ENCODE measurements around the gene EDRF1. TPM values are rescaled to one million over a fixed set of nuclear protein-coding genes. Genes with fewer than 3 reads are reported as not detected.

Gene EDRF1
- total RNA-seq, 2 donors from 2014 or later, result 14.2 to 28.6 TPM

DNA sequence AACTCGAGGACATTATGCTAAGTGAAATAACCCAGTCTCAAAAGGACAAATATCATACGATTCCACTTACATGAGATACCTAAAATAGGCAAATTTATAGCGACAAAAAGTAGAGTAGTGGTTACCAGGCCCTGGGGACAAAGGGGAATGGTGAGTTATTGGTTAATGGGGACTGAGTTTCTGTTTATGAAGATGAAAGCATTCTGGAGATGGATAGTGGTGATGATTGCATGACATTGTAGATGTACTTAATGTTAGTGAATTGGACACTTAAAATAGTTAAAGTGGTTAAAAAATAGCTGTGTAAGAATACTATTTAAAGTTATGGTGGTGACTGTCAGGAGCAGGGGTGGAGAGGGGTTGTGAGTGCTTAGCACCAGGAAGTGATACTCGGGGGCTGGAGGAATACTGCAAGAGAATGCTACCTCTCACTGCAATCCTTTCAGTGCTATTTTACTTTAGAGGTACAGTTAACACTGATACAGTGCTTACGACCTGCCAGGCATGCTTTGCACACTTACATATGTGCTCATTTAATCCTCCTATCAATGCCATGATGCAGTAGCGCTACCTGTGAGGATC lies 19.9 kb upstream of the EDRF1 start:
- Histone ChIP-seq H3K36me3 (no peaks in the 10 kb centered on the region), H3K27me3 (replicated peaks; ENCODE audit: insufficient read depth) (no peaks in the 10 kb centered on the region), H3K27ac (no peak overlapping the region), H3K4me1 (ENCODE audit: control insufficient read depth in 1 of 2, low read depth in 2 of 2) (no peaks in the 10 kb centered on the region), H3K4me3 (no peak overlapping the region), H3K9me3 (no peaks in the 10 kb centered on the region)
- no peak for DNase-seq (ENCODE audit: low spot score)
- TF ChIP-seq, protein P1, sequence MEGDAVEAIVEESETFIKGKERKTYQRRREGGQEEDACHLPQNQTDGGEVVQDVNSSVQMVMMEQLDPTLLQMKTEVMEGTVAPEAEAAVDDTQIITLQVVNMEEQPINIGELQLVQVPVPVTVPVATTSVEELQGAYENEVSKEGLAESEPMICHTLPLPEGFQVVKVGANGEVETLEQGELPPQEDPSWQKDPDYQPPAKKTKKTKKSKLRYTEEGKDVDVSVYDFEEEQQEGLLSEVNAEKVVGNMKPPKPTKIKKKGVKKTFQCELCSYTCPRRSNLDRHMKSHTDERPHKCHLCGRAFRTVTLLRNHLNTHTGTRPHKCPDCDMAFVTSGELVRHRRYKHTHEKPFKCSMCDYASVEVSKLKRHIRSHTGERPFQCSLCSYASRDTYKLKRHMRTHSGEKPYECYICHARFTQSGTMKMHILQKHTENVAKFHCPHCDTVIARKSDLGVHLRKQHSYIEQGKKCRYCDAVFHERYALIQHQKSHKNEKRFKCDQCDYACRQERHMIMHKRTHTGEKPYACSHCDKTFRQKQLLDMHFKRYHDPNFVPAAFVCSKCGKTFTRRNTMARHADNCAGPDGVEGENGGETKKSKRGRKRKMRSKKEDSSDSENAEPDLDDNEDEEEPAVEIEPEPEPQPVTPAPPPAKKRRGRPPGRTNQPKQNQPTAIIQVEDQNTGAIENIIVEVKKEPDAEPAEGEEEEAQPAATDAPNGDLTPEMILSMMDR (IDR thresholded peaks at IDR 0.05), result no peak
- no peak for ATAC-seq (ENCODE audit: insufficient number of reproducible peaks, low FRiP score, low read depth)

DNA sequence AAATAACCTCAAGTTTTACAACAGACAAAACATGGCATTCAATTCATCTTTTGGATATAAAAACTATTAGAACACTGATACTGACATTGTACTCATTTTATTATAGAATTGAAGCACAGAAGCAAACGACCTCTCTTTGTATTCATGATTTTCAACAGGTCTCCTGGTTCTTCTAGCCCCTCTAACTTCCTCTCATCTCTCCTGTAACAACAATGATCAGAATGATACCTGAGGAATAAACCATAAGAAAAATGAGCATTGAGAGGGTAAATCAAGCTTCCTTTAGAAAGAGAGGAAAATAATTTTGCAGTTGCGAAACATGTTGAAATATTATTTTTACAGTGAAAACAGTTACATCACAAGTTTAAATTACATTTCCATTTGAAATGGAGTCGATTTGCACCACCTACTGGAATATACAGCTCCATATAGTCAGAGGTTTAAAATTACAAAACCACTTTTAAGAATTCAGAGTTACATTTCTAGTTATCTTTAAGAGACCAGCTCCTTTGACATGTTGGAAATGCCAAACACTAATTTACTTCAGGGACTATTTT lies 19.1 kb upstream of the EDRF1 start:
- Histone ChIP-seq H3K27ac (no peak overlapping the region), H3K36me3 (no peaks in the 10 kb centered on the region), H3K4me1 (ENCODE audit: control insufficient read depth in 1 of 2, low read depth in 2 of 2) (no peaks in the 10 kb centered on the region), H3K4me3 (no peak overlapping the region), H3K27me3 (replicated peaks; ENCODE audit: insufficient read depth) (no peaks in the 10 kb centered on the region), H3K9me3 (no peaks in the 10 kb centered on the region)
- DNase-seq (ENCODE audit: low spot score) (no peak), ATAC-seq (ENCODE audit: insufficient number of reproducible peaks, low FRiP score, low read depth) (no peak)
- TF ChIP-seq, protein P1 (IDR thresholded peaks at IDR 0.05), result no peak

DNA sequence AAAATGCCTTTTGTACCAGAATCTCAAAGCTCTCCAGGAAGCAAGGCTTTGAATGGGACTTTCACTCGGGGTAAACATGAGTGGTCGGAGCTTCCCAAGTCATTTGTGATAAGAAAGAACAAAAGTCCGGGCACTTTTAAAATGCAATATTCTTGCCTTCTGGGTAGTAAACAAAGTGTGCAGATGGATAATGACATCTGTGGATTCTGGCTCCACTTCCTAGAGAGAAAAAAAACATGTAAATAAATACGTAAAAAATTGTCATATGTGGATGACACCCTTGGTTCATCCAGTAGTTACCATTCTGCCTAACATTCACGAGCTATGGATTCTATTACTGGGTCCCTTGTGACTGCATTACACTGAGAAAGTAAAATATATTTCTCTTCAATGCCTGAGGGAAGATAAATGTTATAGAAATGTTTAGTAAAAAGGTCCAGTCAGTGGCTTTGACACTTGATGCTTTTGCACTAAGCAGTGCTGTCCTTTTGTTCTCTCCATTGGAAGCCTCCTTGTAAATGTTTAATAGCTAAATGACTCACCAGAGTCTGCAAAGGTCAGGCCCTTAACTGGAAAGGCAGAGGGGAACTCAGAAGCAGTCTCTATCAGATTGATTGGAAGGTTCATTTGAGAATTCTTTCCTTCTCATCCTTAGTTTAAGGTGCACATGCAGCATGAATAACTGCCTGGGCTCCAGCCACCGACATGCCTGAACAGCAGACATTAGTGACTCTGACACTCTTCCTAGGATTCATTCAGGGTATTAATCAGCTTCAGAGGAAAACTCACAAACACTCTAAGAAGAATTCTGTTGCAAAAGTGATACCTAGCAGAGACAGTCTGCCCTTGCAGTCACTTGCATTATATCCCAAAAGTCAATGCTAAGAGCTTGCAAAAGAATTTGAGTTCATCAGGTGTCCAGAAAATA lies 11.7 kb upstream of the EDRF1 start:
- H3K36me3 ChIP-seq, result no peaks in the 10 kb centered on the region
- no peaks in the 10 kb centered on the region for H3K4me1 ChIP-seq (ENCODE audit: control insufficient read depth in 1 of 2, low read depth in 2 of 2)
- H3K27me3 ChIP-seq (replicated peaks; ENCODE audit: insufficient read depth), result no peaks in the 10 kb centered on the region
- H3K4me3 ChIP-seq, result no peak overlapping the region
- TF ChIP-seq, protein P1 (IDR thresholded peaks at IDR 0.05), result no peak
- H3K9me3 ChIP-seq, result no peaks in the 10 kb centered on the region
- no peak for ATAC-seq (ENCODE audit: insufficient number of reproducible peaks, low FRiP score, low read depth)
- H3K27ac ChIP-seq, result no peak overlapping the region
- no peak for DNase-seq (ENCODE audit: low spot score)

DNA sequence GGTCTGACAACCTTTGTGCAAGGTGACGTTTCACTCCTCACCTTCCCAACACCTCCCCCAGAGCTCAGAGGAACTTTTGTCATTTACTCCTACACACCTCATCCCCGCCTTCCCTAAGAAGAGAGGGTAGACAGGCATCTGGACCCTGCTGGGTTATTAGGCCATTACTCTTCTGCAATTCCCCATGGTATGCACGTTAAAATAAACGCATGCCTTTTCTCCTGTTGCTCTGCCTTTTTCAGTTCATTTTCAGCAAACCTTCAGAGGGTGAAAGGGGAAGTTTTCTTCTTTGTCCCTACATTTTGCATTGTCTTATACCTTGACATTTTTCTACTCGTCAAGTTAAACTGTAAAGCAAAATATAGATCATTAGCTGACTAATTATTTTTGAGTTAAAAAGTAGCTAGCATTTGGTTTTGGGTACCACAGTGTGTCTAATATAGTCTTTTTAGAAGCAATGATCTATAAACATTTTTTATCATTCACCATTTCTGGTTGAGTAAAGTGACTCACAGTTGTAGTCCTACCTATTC lies 10.5 kb upstream of the EDRF1 start:
- Histone ChIP-seq H3K36me3 (no peaks in the 10 kb centered on the region), H3K4me3 (no peak overlapping the region), H3K27me3 (replicated peaks; ENCODE audit: insufficient read depth) (no peaks in the 10 kb centered on the region), H3K27ac (no peak overlapping the region), H3K9me3 (peaks cover 7% of the 10 kb centered on the region), H3K4me1 (ENCODE audit: control insufficient read depth in 1 of 2, low read depth in 2 of 2) (no peaks in the 10 kb centered on the region)
- TF ChIP-seq, protein P1 (IDR thresholded peaks at IDR 0.05), result no peak
- ATAC-seq (ENCODE audit: insufficient number of reproducible peaks, low FRiP score, low read depth) (no peak), DNase-seq (ENCODE audit: low spot score) (no peak)

Data from thoracic aorta (tissue), 2 donors.